Immature natural killer cell (primary cell): ENCODE data around the gene FTMT. TPM values are rescaled to one million over a fixed set of nuclear protein-coding genes. Genes with fewer than 3 reads are reported as not detected.
"Not testable (repeated sequence)": the region's sequence is repeated elsewhere in the genome, so short reads cannot be mapped to it uniquely, and the experiment has no call there.

Source experiments
- DNase-seq, 3 donors: peaks; one replicate each; pipeline ENCODE4 v3.0.0; 2022; ENCODE audit warnings: mixed read lengths in 1 of 3
- H3K27ac Mint-ChIP-seq, 6 donors: one replicate each; pipeline ENCODE4 v1.8.0; 2020; ENCODE audit warnings: mixed read lengths in 6 of 6, mild to moderate bottlenecking in 5 of 6, inconsistent platforms in 4 of 6, moderate library complexity in 3 of 6
- H3K27me3 Mint-ChIP-seq, 3 donors: one replicate each; pipeline ENCODE4 v1.8.0; 2020 to 2021; ENCODE audit warnings: low read depth in 3 of 3, mild to moderate bottlenecking in 3 of 3, mixed read lengths in 3 of 3, moderate library complexity in 3 of 3, inconsistent platforms in 1 of 3
- H3K36me3 Mint-ChIP-seq, 3 donors: one replicate each; pipeline ENCODE4 v1.8.0; 2020; ENCODE audit warnings: mixed read lengths in 3 of 3, inconsistent platforms in 2 of 3, mild to moderate bottlenecking in 2 of 3
- H3K4me1 Mint-ChIP-seq, 2 donors: one replicate each; pipeline ENCODE4 v1.8.0; 2020; ENCODE audit warnings: inconsistent platforms in 2 of 2, mild to moderate bottlenecking in 2 of 2, mixed read lengths in 2 of 2, moderate library complexity in 1 of 2
- H3K4me3 Mint-ChIP-seq, 5 donors: one replicate each; pipeline ENCODE4 v1.8.0; 2020; ENCODE audit warnings: mild to moderate bottlenecking in 5 of 5, mixed read lengths in 5 of 5, inconsistent platforms in 3 of 5, moderate library complexity in 3 of 5
- H3K9me3 Mint-ChIP-seq, 6 donors: one replicate each; pipeline ENCODE4 v1.8.0; 2020; ENCODE audit warnings: mild to moderate bottlenecking in 6 of 6, mixed read lengths in 6 of 6, inconsistent platforms in 4 of 6, moderate library complexity in 3 of 6
- polyA plus RNA-seq, 3 donors: library from polyadenylated mRNA; unstranded; fragments of 300-500 nt; fragmentation: Illumina TruSeq; gene quantifications; one replicate each; pipeline ENCODE4 v1.2.3, GENCODE V29; 2021

The FTMT gene
- not detected for polyA plus RNA-seq

DNA sequence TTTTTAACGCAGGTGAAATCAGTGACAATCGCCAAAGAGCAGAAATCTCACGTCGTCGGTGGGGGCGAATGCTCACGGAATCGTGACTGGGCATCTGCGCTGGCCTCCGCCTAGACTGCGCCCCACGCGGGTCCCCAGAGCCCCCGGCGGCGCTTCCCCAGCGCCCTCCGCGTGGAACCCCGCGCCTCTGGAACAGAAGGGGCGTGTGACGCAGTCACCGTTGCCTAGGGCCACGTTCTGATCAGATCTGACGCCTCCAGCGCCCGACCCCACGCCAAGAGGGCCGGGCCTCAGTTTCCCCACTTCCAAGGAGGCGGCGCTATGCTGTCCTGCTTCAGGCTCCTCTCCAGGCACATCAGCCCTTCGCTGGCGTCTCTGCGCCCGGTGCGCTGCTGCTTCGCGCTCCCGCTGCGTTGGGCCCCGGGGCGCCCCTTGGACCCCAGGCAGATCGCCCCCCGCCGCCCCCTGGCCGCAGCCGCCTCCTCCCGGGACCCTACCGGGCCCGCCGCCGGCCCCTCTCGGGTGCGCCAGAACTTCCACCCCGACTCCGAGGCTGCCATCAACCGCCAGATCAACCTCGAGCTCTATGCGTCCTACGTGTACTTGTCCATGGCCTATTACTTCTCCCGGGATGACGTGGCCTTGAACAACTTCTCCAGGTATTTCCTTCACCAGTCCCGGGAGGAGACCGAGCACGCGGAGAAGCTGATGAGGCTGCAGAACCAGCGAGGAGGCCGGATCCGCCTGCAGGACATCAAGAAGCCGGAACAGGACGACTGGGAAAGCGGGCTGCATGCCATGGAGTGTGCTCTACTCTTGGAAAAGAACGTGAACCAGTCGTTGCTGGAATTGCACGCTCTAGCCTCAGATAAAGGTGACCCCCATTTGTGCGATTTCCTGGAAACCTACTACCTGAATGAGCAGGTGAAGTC is at the start of gene FTMT:
Gene FTMT, plus strand, starts transcription at position 240 of the 932 bp plus-strand sequence. Its CDS starts 82 bp downstream, at position 322.
- H3K27ac Mint-ChIP-seq: no peak within 1 kb of the TSS

DNA sequence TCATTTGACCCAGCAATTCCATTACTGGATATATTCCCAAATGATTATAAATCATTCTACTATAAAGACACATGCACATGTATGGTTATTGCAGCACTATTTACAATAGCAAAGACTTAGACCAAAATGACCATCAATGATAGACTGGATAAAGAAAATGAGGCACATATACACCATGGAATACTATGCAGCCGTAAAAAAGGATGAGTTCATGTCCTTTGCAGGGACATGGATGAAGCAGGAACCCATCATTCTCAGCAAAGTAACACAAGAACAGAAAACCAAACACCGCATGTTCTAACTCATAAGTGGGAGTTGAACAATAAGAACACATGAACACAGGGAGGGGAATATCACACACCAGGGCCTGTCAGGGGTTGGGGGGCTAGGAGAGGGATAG is 46.4 kb upstream of the FTMT start:
- H3K4me1 Mint-ChIP-seq, H3K36me3 Mint-ChIP-seq: not testable (repeated sequence)

More for the DNA sequence above, at the start of gene FTMT:
- no peaks in the 10 kb centered on the region for H3K27me3 Mint-ChIP-seq
- peaks cover 0 to 11% (median 3%) of the 10 kb centered on the region in 6 donors for H3K9me3 Mint-ChIP-seq
- no peaks in the 10 kb centered on the region for H3K36me3 Mint-ChIP-seq
- no peaks in the 10 kb centered on the region for H3K4me1 Mint-ChIP-seq
- no peak for DNase-seq
- H3K4me3 Mint-ChIP-seq: no peak within 1 kb of the TSS

DNA sequence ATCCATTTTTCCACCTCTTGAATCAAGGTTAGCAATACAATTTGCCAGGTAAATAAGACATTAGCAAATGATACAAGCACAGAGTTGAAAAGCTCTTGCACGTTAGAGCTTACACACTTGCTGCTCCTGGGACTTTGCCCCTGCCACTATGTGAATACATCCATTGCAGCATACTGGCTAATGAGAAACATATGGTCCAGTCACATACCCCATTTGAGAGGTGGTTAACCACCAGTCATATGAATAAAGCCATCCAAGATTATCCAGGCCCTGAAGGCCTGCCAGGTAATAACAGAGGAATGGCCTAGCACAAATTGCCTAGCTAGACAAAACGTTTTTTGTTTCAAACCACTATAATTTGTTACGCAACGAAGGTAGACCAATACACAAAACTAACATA is 45.8 kb upstream of the FTMT start:
- Mint-ChIP-seq H3K9me3 (peaks cover 4 to 21% (median 10%) of the 10 kb centered on the region in 6 donors), H3K4me1 (no peaks in the 10 kb centered on the region), H3K36me3 (peaks cover 0 to 3% (median 0%) of the 10 kb centered on the region in 3 donors), H3K27ac (no peak overlapping the region), H3K27me3 (no peaks in the 10 kb centered on the region), H3K4me3 (no peak overlapping the region)
- no peak for DNase-seq

More for the DNA sequence above, 46.4 kb upstream of the FTMT start:
- not testable (repeated sequence) for H3K27me3 Mint-ChIP-seq, DNase-seq, H3K27ac Mint-ChIP-seq, H3K4me3 Mint-ChIP-seq
- peaks cover 2 to 19% (median 8%) of the 10 kb centered on the region in 6 donors for H3K9me3 Mint-ChIP-seq

DNA sequence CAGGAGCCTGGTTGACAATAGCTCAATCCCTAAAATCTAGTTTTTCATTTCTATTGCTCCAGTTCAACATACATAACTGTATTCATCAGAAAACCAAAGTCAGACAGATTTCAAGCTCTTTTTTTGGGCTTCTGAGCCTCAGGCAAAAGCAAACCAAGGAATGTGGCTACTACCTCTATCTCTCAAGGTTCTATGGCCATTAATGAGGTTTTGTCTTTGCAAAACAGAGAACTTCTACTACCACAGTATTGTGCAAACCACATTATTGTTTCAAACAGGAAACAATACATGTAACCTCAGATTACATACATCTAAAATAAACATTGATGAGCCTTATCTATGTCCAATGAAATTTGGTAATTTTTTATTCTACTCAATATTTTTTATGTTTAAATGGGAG is 35.5 kb upstream of the FTMT start:
- no peak overlapping the region for H3K4me3 Mint-ChIP-seq
- peaks cover 9 to 47% (median 17%) of the 10 kb centered on the region in 6 donors for H3K9me3 Mint-ChIP-seq
- H3K27me3 Mint-ChIP-seq: peaks cover 0 to 1% (median 0%) of the 10 kb centered on the region in 3 donors

DNA sequence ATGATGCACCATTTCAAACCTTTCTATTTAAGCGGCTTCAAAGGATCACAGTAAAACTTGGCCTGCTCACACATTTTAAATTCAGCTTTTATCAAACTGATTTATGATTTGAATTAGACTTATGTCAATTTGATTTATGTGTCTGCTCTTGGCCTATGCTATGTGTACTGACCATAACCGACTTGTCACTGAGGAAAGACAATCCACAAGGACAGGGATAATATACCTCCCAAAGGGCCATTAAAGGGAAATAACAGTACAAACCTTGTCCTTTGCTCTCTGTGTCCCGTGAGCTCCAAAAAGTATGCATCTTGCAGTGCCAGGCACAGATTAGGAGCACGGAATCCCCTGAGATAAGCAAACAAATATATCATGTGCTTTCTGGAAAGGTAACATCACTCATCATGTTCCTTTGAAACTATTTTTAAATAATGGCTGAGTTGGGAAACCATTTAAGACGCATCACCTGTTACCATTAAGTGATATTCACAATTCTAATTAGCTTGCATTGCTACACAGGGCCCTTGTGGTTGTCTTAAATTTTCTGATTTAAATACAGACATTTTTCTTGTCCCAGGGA is 31.9 kb upstream of the FTMT start:
- Mint-ChIP-seq H3K27me3 (no peaks in the 10 kb centered on the region), H3K4me1 (no peaks in the 10 kb centered on the region), H3K9me3 (peaks cover 2 to 34% (median 14%) of the 10 kb centered on the region in 6 donors), H3K4me3 (no peak overlapping the region), H3K27ac (no peak overlapping the region), H3K36me3 (no peaks in the 10 kb centered on the region)
- no peak for DNase-seq

More for the DNA sequence above, 35.5 kb upstream of the FTMT start:
- H3K4me1 Mint-ChIP-seq: no peaks in the 10 kb centered on the region
- H3K36me3 Mint-ChIP-seq: no peaks in the 10 kb centered on the region
- no peak for DNase-seq
- no peak overlapping the region for H3K27ac Mint-ChIP-seq

DNA sequence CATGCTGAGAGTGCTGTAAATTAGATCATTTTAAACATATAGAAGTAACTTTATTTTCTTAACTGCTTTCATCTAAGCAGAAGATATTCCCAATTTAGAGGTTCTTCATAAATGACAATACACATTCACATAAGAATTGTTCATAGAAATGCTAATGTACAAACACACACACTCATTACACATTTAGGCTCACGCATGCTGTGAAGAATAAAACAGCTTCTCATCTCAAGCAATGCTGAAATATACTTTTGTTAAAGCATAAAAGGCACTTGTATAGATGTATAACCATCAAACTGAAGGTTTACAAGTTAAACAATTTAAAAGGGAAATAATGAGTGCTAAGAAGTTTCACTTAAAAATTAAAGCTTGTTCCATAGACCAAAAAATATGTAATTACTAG is 18.1 kb upstream of the FTMT start:
- H3K36me3 Mint-ChIP-seq: no peaks in the 10 kb centered on the region
- no peak overlapping the region for H3K27ac Mint-ChIP-seq
- DNase-seq: no peak
- no peak overlapping the region for H3K4me3 Mint-ChIP-seq
- no peaks in the 10 kb centered on the region for H3K4me1 Mint-ChIP-seq
- H3K9me3 Mint-ChIP-seq: peaks cover 2 to 14% (median 5%) of the 10 kb centered on the region in 6 donors
- no peaks in the 10 kb centered on the region for H3K27me3 Mint-ChIP-seq

DNA sequence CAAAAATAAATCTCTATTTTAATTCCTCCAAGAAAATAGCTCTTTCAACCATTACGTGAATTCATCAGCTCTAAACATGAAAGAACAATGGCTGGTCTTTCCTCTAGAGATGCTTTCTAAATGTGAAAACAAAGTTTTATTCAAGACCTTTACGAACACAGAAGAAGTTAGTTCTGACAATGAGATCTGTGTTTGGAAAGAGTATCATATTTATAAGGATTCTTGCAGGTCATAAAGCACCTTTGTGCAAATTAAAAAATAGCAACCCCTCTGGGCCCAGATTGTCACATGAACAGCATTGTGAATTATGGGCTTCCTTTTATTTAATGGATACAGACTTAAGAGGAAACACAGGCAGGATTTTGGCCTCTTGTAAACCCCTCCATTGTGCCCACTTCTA is 17.7 kb upstream of the FTMT start:
- Mint-ChIP-seq H3K4me3 (no peak overlapping the region), H3K9me3 (peaks cover 2 to 14% (median 5%) of the 10 kb centered on the region in 6 donors), H3K36me3 (no peaks in the 10 kb centered on the region), H3K27me3 (no peaks in the 10 kb centered on the region), H3K27ac (no peak overlapping the region), H3K4me1 (no peaks in the 10 kb centered on the region)
- DNase-seq: no peak

DNA sequence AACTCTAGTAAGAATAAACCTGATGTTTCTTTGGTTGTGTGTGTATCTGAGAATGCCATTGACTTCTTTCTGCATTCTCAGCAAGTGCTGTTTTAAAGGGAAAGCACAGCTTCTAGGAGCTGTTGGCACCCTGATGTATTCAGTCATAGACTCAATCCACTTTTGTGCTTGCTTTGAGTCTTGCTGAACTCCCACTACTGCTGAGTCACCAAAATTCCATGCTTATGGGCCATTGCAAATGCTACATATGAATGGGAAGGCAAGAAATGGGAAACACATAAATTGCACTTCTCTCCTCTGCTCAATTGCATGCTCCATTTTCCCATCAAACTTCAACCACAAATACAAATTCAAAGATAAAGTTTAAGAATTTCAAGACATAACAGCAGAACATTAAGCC is 9.8 kb upstream of the FTMT start:
- Mint-ChIP-seq H3K4me1 (no peaks in the 10 kb centered on the region), H3K27ac (no peak overlapping the region), H3K36me3 (no peaks in the 10 kb centered on the region), H3K27me3 (peaks cover 0 to 1% (median 0%) of the 10 kb centered on the region in 3 donors), H3K9me3 (peaks cover 0 to 16% (median 4%) of the 10 kb centered on the region in 6 donors), H3K4me3 (no peak overlapping the region)
- DNase-seq: no peak

DNA sequence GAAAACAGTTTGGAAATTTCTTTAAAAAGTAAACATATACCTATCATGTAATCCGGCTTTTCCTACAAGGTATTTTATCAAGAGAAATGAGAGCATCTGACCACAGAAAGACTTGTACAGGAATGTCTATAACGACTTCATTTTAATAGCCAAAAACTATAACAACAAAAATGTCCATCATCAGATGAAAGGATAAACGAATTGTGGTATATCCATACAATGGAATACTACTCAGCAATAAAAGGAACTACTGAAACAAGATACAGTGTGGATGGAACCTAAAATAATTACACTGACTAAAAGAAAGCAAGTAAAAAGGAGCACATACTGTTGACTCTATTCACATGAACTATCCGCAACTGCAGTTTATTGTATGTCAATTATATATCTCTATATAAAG is 1.4 kb upstream of the FTMT start:
- H3K27me3 Mint-ChIP-seq: no peaks in the 10 kb centered on the region
- no peaks in the 10 kb centered on the region for H3K36me3 Mint-ChIP-seq
- H3K4me1 Mint-ChIP-seq: no peaks in the 10 kb centered on the region
- no peak for DNase-seq
- no peak overlapping the region for H3K27ac Mint-ChIP-seq
- H3K4me3 Mint-ChIP-seq: no peak overlapping the region
- H3K9me3 Mint-ChIP-seq: peaks cover 0 to 13% (median 5%) of the 10 kb centered on the region in 6 donors

DNA sequence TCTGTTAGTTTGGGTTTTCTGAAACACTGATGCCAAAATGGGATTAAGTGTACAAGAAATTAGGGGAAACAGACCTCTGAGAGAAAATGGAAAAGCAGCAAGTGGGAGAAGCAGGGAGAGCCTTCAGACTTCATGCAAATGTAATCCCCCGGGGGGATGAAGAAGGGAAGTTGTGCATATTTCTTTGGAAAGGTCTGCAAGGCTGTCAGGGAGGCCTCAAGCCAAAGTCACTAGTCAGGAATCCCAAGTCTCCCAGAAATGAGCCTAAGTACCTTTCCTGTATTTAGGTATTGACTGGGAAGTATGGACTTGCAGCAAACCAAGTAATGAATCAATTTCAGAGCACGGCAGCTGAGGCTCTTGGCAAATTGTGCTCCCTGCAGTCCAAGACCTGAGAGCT is 2.2 kb downstream of the FTMT start:
- H3K27ac Mint-ChIP-seq: no peak overlapping the region
- H3K9me3 Mint-ChIP-seq: peaks cover 0 to 11% (median 2%) of the 10 kb centered on the region in 6 donors
- no peak overlapping the region for H3K4me3 Mint-ChIP-seq
- no peak for DNase-seq
- no peaks in the 10 kb centered on the region for H3K27me3 Mint-ChIP-seq
- H3K4me1 Mint-ChIP-seq: no peaks in the 10 kb centered on the region
- no peaks in the 10 kb centered on the region for H3K36me3 Mint-ChIP-seq

DNA sequence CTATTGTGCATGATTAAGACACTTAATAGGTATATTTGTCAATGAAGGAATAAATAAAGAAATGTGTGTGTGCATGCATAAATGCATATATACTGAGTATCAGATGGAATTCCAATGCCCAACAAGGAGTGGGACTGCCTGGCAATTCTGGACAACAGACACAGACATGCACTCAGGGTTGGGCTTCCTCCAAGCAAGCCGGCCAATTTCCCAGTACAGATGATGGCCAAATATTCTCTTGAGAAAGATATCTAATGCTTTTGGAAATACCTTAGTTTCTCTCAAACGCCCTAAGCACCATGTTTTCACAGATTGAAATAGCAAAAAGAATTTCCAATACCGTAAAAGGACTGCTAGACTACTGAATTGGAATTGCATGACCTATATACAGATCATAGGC is 11.1 kb downstream of the FTMT start:
- Mint-ChIP-seq H3K4me1 (no peaks in the 10 kb centered on the region), H3K36me3 (no peaks in the 10 kb centered on the region), H3K27ac (no peak overlapping the region), H3K9me3 (peaks cover 0 to 5% (median 4%) of the 10 kb centered on the region in 6 donors), H3K4me3 (no peak overlapping the region), H3K27me3 (no peaks in the 10 kb centered on the region)
- DNase-seq: no peak

DNA sequence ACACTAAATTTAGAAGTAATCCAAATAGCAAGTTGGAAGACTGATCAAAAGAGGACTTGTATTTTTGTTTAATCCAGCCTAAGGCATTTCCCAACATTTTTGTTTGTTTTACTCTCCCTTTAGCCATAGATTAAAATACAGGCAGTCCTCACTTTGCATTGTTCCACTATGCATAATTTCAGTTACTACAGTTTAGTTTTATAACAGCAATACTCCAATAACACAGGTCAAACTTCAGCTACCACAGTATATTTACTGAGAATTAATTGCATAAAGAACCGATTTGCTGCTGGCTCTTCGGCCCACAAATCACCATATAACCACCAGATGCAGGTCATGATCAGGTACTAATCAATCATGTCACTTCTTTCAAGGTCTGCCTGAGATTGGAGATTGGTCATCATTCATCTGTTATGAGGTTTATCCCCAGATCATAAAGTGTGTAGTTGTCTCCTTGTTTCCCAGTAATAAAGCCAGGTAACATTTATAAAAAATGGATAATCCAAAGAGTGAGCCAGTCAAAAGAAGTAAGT is 12.1 kb downstream of the FTMT start:
- H3K27me3 Mint-ChIP-seq: no peaks in the 10 kb centered on the region
- DNase-seq: no peak
- H3K36me3 Mint-ChIP-seq: no peaks in the 10 kb centered on the region
- H3K4me3 Mint-ChIP-seq: no peak overlapping the region
- H3K9me3 Mint-ChIP-seq: peaks cover 0 to 5% (median 4%) of the 10 kb centered on the region in 6 donors
- H3K27ac Mint-ChIP-seq: no peak overlapping the region
- H3K4me1 Mint-ChIP-seq: no peaks in the 10 kb centered on the region

DNA sequence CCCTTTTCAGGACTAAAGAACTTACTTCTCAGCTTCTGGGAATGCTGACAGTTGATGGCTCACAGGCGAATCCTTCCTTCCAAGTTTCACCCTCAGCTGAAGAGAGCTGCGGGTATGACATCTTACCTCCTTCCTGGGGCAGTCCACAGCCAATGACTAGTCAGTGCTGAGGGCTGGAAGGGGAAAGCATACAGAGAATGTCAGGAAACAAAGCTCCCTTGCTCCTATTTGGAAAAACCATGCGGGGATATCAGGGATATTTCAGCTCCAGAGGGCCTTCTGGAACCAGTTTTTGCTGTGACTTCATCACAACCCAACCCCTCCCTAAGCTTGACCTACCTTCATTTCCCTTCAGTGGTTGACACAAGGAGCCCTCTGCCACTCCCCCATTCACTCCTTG is 15.7 kb downstream of the FTMT start:
- Mint-ChIP-seq H3K9me3 (peaks cover 0 to 5% (median 1%) of the 10 kb centered on the region in 6 donors), H3K27me3 (peaks cover 0 to 2% (median 0%) of the 10 kb centered on the region in 3 donors), H3K36me3 (no peaks in the 10 kb centered on the region)

DNA sequence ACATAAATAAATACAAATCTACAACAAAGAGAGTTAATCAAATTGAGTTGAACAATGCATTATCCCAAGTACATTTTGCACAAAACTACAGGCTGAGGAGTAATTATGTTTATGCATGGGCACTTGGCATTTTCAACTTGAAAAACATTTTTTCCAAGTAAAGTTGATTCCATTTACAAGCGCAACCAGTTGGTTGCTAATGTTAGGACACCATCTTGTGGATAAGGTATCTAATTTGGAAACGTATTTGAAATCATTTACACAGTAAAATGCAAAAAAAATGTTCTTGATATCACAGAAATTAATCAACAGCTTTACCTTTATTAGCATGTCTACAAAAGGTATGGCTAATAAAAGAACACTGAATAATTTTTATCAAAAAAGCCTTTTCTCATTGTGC is 18.8 kb downstream of the FTMT start:
- H3K27me3 Mint-ChIP-seq: peaks cover 0 to 2% (median 2%) of the 10 kb centered on the region in 3 donors
- H3K9me3 Mint-ChIP-seq: peaks cover 0 to 5% (median under 1%) of the 10 kb centered on the region in 6 donors
- no peaks in the 10 kb centered on the region for H3K4me1 Mint-ChIP-seq
- H3K36me3 Mint-ChIP-seq: no peaks in the 10 kb centered on the region
- H3K27ac Mint-ChIP-seq: no peak overlapping the region
- H3K4me3 Mint-ChIP-seq: no peak overlapping the region
- DNase-seq: no peak

More for the DNA sequence above, 15.7 kb downstream of the FTMT start:
- no peak for DNase-seq
- Mint-ChIP-seq H3K4me3 (no peak overlapping the region), H3K4me1 (no peaks in the 10 kb centered on the region), H3K27ac (no peak overlapping the region)
